ENCODE data around the gene WFDC12.
"Not testable (repeated sequence)": the region's sequence is repeated elsewhere in the genome, so short reads cannot be mapped to it uniquely, and the experiment has no call there.

WFDC12 gene

GRCh38 chr20:45124365-45124764 is at the start of gene WFDC12:
WFDC12 (minus strand) TSS chr20:45124465; CDS start chr20:45124447, 18 bp downstream.
- no peak for DNase-seq

DNA sequence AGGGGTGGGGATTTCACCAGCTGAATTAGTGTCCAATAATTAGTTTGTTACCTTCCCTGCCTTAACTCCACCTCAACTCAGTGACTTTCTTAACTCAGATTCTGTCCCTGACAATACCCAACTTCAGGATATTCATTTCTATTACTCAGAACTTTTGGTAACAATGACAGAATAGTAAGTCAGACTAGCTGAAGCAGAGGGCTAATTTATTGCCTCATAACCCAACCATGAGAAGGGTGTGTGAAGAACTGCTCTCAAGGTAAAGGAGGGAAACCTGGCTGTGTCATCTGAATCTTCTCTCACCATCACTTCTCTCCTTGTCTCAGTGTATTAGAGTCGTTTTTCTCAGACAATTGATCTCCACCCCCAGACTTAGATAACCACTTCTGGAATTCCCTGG is 49.3 kb upstream of the WFDC12 start:
- DNase-seq: no peak

DNA sequence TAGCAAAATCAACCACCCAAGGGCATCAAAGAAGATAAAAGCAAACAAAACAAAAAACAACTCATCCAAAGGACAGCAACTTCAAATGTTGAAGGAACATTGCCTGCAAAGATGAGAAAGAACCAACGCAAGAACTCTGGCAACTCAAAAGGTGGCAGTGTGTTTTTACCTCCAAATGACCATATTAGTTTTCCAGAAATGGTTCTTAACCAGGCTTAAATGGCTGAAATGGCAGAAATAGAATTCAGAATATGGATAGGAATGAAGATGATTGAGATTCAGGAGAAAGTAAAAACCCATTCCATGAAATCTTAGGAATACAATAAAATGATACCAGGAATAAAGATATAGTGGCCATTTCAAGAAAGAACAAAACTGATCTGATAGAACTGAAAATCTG is 40.6 kb upstream of the WFDC12 start:
- DNase-seq: no peak

- DNase-seq: no peak
Measured at GRCh38 chr20:45163083-45163803, 39.0 kb upstream of the WFDC12 start.

GRCh38 chr20:45157962-45158361 is 33.7 kb upstream of the WFDC12 start:
- no peak for DNase-seq

GRCh38 chr20:45156713-45157112 is 32.4 kb upstream of the WFDC12 start:
- no peak for DNase-seq

DNA sequence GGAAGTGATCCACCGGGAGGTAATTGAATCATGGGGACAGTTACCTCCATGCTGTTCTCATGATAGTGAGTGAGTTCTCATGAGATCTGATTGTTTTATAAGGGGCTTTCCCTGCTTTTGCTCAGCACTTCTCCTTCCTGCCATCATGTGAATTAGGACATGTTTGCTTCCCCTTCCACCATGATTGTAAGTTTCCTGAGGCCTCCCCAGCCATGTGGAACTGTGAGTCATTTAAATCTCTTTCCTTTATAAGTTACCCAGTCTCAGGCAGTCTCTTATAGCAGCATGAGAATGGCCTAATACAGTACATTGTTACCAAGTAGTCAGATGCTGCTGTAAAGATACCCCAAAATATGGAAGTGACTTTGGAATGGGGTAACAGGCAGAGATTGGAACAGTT is 30.5 kb upstream of the WFDC12 start:
- not testable (repeated sequence) for DNase-seq

GRCh38 chr20:45154183-45154582 is 29.9 kb upstream of the WFDC12 start:
- no peak for DNase-seq

DNA sequence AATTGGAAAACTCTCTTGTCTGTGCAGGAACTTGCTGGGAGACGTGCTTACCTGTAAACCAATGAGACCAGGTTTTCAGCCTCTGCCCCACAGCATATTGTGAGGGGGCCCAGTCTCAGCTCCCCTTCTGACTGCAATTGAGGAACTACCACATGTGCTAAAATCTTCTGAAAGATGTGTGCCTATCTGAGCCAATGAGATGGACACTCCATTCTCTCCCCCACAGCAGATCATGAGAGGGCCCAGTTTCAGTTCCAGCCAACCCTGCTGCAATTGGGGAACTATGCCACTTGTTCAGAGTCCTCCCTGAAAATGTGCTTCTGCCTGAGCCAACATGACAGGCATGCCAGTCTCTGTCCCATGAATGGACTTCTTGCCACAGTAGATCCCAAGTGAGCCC is 29.5 kb upstream of the WFDC12 start:
- DNase-seq: no peak

- no peak for DNase-seq
Measured at GRCh38 chr20:45153147-45153546, 28.9 kb upstream of the WFDC12 start.

GRCh38 chr20:45152405-45152804 is 28.1 kb upstream of the WFDC12 start:
- DNase-seq: no peak

DNA sequence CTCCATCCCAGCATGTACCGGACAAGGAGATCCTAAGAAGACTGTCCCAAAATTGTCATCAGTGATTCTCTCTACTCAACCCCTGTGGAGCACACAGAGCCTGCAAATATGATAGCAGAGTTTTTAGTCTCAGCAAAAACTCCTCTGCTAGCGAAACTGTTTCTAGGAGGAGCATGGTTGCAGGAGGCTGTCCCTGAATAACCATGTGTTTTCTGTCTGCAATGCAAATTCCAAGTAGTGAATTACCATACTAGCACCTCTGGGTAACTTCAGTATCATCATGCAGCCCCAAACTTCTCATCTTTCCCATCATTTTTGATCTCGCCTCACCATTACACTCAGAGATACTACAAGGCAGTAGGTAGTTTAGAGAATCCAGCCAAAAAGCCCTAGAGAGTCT is 24.8 kb upstream of the WFDC12 start:
- no peak for DNase-seq

DNA sequence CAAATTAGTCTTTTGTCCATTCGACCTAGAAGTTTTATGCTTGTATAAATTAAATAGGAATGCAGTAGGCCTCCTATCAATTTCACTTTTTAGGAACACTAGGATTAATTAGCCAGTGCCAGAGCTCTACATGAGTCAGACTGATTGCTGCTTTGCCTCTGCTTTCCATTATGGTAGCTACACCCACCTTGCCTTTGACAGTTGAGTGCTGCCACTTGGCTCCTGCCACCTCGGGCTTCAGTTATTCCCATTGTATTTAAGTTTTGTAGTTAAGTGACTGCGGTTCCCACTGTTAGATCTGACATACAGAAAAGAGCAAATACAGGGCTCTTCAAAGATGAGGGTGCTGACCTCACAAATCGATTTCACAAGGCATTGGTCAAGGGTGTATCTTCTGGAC is 16.6 kb upstream of the WFDC12 start:
- no peak for DNase-seq

DNA sequence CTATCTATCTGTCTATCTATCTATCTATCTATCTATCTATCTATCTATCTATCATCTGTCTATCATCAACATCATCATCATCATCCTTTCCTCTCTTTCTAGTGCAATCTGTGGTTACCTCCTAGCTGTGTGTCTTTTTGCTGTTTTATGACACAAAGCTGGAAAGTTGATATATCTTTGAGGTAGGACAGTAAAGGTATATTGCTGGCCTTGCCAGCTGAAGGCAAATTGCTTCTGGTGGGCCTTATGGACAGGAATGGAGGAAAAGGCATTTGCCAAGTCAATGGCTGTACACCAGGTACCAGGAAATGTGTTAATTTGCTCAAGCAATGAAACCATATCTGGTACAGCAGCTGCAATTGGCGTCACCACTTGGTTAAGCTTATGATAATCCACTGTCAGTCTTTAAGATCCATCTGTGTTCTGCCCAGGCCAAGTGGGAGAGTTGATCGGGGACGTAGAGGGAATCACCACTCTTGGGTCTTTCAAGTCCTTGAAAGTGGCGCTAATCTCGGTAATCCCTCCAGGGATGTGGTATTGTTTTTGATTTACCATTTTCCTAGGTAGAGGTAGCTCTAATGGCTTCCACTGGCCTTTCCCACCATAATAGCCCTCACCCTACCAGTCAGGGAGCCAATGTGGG is 15.6 kb upstream of the WFDC12 start:
- not testable (repeated sequence) for DNase-seq

DNA sequence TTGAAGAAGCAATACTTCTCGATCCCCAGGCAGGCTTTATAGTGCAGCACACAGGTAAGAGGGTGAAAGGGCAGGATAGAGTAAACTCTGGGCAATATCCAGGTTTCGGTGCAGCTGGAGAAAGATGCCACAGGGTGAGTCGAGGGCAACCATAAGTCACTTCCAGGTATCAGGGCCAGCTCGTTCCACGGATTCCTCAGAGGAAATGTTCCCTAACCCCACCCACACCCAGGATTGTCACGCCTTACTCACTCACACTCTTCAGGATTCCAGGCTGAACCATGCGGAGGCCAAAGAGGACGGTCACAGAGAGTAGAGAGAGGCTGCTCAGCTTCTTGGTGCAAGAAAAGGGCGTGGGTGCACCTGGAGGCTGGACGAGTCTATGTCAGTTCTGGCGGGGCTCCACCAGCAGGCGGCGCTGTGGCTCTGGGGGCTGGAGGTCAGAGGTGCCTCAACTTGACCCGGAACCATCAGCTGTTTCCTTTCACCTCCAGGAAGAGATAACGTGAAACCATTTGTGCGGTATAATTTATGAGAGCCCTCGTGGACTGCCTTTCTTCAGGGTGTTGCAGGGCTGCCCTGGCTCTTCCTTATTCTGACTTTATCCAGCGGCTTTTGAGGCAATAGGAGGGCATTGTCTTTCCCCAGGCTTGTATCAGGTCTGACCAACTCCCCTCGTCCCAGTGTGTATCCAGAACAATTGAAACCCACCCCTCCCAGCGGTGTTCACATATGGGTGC is 14.5 kb upstream of the WFDC12 start:
- peak; percentile 2 for DNase-seq

DNA sequence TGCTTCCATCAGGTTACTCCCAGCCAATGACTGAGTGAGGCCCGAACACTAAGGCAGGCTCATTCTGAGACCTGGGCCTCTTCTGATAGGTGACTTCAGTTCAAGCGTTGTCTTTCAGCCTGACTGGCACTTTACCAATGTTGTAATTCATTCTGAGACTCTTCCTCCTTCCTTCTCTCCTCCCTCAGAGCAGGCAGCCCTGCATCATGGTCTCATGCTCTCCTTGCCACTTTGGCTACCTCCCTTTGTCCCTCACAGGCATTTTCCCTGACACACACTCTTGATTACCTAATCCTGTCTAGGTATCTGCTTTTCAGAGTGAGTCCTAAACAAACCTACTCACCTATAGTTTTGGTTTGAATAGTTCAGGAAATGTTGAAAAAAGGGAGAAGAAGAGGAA is 12.6 kb upstream of the WFDC12 start:
- DNase-seq: no peak

DNA sequence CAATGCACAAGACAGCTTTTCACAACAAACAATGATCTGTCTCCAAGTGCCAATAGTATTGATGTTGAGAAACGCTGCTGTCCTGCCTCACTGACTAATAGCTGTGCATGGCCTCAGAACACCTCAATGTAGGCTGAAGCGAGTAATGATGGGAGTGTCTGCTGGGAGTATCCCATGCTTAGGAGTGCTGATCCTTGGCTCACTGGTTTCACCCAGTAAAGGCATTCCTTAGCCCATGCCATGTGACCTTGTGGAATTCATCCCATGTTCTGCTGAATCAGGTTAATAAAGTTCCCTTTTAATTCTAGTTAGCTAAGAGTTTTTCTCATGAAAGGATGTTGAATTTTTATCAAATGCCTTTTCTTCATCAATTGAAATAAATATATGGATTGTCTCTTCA is 3.8 kb upstream of the WFDC12 start:
- no peak for DNase-seq

GRCh38 chr20:45121388-45121787 is 2.9 kb downstream of the WFDC12 start:
- no peak for DNase-seq

DNA sequence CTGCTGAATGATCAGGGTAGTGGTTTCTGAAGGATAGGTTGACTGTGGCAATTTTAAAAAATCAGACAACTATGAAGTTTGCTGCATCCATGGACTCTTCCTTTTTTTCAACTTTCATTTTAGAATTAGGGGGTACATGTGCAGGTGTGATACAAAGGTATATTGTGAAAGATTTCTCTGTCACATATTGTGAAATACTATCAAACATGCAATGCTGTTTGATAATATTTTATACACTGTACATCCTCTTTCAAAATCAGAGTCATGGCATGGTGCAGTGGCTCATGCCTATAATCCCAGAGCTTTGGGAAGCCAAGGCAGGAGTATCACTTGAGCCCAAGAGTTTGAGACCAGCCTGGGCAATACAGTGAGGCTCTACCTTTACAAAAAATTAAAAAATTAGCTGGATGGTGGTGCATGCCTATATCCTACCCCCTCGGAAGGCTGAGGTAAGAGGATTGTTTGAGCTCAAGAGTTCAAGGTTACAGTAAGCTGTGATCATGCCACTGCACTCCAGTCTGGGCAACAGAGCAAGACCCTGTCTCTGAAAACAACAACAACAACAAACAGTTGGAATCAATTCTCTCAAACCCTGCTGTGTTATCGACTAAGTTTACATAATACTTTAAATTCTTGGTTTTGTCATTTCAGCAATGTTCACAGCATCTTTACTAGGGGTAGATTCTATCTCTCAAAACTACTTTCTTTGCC is 4.6 kb downstream of the WFDC12 start:
- DNase-seq: no peak

DNA sequence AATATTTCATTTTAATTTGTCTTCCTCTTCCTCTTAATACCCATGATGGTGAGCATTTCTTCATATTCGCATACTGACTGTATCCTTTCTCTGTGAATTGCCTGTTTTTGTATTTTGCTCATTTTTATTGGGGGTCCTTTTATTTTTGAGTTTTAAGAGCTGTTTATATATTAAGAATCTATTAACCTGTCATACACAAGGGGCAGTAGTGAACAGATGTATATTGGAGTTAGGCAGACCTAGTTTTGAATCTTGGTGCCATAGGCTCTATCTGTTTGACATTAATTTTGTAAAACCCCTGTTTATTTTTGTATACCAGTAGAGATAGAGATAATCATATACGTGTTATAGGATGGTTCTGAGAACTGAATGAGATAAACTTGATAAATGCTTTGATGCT is 6.2 kb downstream of the WFDC12 start:
- no peak for DNase-seq

DNA sequence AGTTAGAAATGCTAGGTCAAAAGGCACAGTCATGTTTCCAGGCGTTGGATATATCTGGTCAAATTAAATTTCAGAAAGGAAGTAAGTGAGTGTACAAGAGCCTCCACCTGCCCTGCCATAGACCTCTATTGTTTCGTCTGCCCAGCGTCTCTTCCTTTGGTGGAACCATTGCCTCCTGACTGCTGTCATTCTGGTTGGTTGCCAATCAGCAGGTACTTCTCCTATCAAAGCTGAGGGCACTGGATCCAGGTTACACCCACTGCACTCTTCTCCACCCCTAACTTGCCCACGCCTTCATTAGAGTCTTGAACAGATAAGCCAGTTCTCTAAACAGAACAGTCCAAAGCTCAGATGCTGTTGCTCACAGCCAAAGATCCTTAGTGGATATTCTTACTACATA is 6.7 kb downstream of the WFDC12 start:
- no peak for DNase-seq

GRCh38 chr20:45115829-45116228 is 8.4 kb downstream of the WFDC12 start:
- DNase-seq: no peak

DNA sequence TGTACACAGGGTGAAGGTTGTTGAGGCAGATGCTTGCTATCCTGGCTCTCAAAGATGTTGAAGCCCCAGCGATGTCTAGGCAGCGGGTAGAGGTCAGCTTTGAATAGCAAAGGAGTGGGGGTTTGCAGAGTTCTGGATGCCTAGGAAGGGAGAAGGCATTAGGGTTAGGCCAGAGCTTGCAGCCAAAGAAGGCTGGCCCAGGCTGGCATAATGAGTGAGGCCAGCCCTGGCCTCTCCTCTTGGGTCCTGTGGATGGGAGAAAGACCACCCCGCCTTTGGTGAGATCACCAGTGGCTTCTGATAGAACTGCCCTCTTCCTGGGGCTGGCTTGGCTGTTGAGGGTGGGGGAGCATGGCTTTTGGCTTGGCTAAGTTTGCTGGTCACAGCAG is 8.9 kb downstream of the WFDC12 start:
- DNase-seq: no peak

Data from KG1 (cell line).